ENCODE data around the gene OR6M1.

GRCh38 chr11:123775715-123776549 lies 30.2 kb downstream of the OR6M1 start:
- TF ChIP-seq CTCF (IDR thresholded peaks at IDR 0.05; ENCODE audit: insufficient read depth, low read depth, low read length) (no peak), EZH2 (IDR thresholded peaks at IDR 0.05; ENCODE audit: insufficient read depth, low read length) (no peak)

Data from astrocyte (in vitro differentiated cells and primary cell).